ENCODE measurements around the gene OR4D1.

GRCh38 chr17:58165981-58166380 is 17.8 kb downstream of the OR4D1 start:
- TF ChIP-seq, protein P1, sequence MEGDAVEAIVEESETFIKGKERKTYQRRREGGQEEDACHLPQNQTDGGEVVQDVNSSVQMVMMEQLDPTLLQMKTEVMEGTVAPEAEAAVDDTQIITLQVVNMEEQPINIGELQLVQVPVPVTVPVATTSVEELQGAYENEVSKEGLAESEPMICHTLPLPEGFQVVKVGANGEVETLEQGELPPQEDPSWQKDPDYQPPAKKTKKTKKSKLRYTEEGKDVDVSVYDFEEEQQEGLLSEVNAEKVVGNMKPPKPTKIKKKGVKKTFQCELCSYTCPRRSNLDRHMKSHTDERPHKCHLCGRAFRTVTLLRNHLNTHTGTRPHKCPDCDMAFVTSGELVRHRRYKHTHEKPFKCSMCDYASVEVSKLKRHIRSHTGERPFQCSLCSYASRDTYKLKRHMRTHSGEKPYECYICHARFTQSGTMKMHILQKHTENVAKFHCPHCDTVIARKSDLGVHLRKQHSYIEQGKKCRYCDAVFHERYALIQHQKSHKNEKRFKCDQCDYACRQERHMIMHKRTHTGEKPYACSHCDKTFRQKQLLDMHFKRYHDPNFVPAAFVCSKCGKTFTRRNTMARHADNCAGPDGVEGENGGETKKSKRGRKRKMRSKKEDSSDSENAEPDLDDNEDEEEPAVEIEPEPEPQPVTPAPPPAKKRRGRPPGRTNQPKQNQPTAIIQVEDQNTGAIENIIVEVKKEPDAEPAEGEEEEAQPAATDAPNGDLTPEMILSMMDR (IDR thresholded peaks at IDR 0.05; ENCODE audit: low read depth, low read length): no peak
- no peak for TF ChIP-seq EZH2phosphoT487 (IDR thresholded peaks at IDR 0.05; ENCODE audit: low read depth)

All from OCI-LY3 (cell line).